Stimulated activated CD8-positive, alpha-beta memory T cell treated with anti-CD3 and anti-CD28 coated beads, Interleukin-15, amount 100 ng/mL, for 24 hours (primary cell): ENCODE results near the gene FDXACB1.

Source experiments
- DNase-seq: peaks from one replicate; pipeline ENCODE4 v3.0.0-alpha.2; 2020; ENCODE audit warnings: low read depth

Gene FDXACB1

GRCh38 chr11:111878849-111879636 is at the start of gene FDXACB1, which contains the start of gene CFAP68:
Gene FDXACB1 (minus strand): TSS chr11:111879165. CDS start chr11:111879132, 33 bp downstream.
Gene CFAP68 (plus strand): TSS chr11:111879541. CDS start chr11:111879561, 20 bp downstream.
- DNase-seq, result peak; percentile 74

- peak; percentile 83 for DNase-seq
Observed at GRCh38 chr11:111926505-111927391, 47.8 kb upstream of the FDXACB1 start.

GRCh38 chr11:111925953-111926352 is 47.0 kb upstream of the FDXACB1 start:
- no peak for DNase-seq

GRCh38 chr11:111923951-111924350 is 45.0 kb upstream of the FDXACB1 start:
- DNase-seq, result no peak

- DNase-seq, result no peak
Observed at GRCh38 chr11:111923351-111923788, 44.4 kb upstream of the FDXACB1 start.

GRCh38 chr11:111922803-111923202 is 43.8 kb upstream of the FDXACB1 start:
- DNase-seq, result no peak

- DNase-seq, result no peak
Observed at GRCh38 chr11:111921541-111922230, 42.7 kb upstream of the FDXACB1 start.

GRCh38 chr11:111920908-111921307 is 41.9 kb upstream of the FDXACB1 start:
- no peak for DNase-seq

GRCh38 chr11:111918390-111919256 is 39.7 kb upstream of the FDXACB1 start, which contains the start of gene C11orf52:
Gene C11orf52 (plus strand): TSS chr11:111918913. CDS start chr11:111918973, 60 bp downstream.
- no peak for DNase-seq

- no peak for DNase-seq
Observed at GRCh38 chr11:111917788-111918187, 38.8 kb upstream of the FDXACB1 start.

GRCh38 chr11:111917312-111917711 is 38.3 kb upstream of the FDXACB1 start:
- no peak for DNase-seq

GRCh38 chr11:111916768-111917167 is 37.8 kb upstream of the FDXACB1 start:
- no peak for DNase-seq

GRCh38 chr11:111913997-111914396 is 35.0 kb upstream of the FDXACB1 start:
- DNase-seq, result no peak

GRCh38 chr11:111913031-111913861 is 34.3 kb upstream of the FDXACB1 start:
- DNase-seq, result no peak

GRCh38 chr11:111912535-111912934 is 33.6 kb upstream of the FDXACB1 start, which contains the start of gene HSPB2:
Gene HSPB2 (plus strand): TSS chr11:111912734. CDS start chr11:111912830, 96 bp downstream.
- no peak for DNase-seq

GRCh38 chr11:111911563-111912401 is 32.8 kb upstream of the FDXACB1 start, which contains the start of gene CRYAB:
Gene CRYAB (minus strand): TSS chr11:111911770. CDS start chr11:111911724, 46 bp downstream.
- no peak for DNase-seq

GRCh38 chr11:111910676-111911562 is 32.0 kb upstream of the FDXACB1 start:
- no peak for DNase-seq

GRCh38 chr11:111909378-111909777 is 30.4 kb upstream of the FDXACB1 start:
- no peak for DNase-seq
